Activated CD4-positive, alpha-beta T cell treated with anti-CD3 and anti-CD28 coated beads, Interleukin-2, amount 50 U/mL, for 4 hours (primary cell): Measurements from ENCODE around the gene RUFY4.

ENCODE experiments used
- DNase-seq, 2 experiments: peaks; one replicate each; pipeline ENCODE4 v3.0.0-alpha.2; 2020

Gene RUFY4

GRCh38 chr2:218068721-218069334 is at the start of gene RUFY4:
Gene RUFY4, plus strand, starts transcription at chr2:218069253. Its CDS starts 1,353 bp downstream, at chr2:218070606.
- DNase-seq: peak; percentile 47 to 49

- no peak for DNase-seq
These were observed 49.5 kb upstream of the RUFY4 start for GRCh38 chr2:218019411-218020060.

GRCh38 chr2:218020281-218020680 is 48.8 kb upstream of the RUFY4 start:
- DNase-seq: no peak

GRCh38 chr2:218020966-218021535 is 48.0 kb upstream of the RUFY4 start:
- DNase-seq: no peak

- no peak for DNase-seq
These were observed 47.4 kb upstream of the RUFY4 start for GRCh38 chr2:218021536-218022071.

GRCh38 chr2:218022131-218022850 is 46.8 kb upstream of the RUFY4 start:
- no peak for DNase-seq

GRCh38 chr2:218022851-218023530 is 46.1 kb upstream of the RUFY4 start:
- DNase-seq: no peak

GRCh38 chr2:218023636-218024035 is 45.4 kb upstream of the RUFY4 start:
- no peak for DNase-seq

GRCh38 chr2:218024336-218024735 is 44.7 kb upstream of the RUFY4 start:
- no peak for DNase-seq

- DNase-seq: no peak
These were observed 44.2 kb upstream of the RUFY4 start for GRCh38 chr2:218024871-218025270.

- no peak for DNase-seq
These were observed 42.8 kb upstream of the RUFY4 start for GRCh38 chr2:218026244-218026643.

GRCh38 chr2:218026676-218027425 is 42.2 kb upstream of the RUFY4 start:
- no peak for DNase-seq

GRCh38 chr2:218027426-218028188 is 41.4 kb upstream of the RUFY4 start:
- no peak for DNase-seq

GRCh38 chr2:218028189-218028495 is 40.9 kb upstream of the RUFY4 start:
- DNase-seq: no peak

GRCh38 chr2:218028562-218029348 is 40.3 kb upstream of the RUFY4 start:
- DNase-seq: no peak

GRCh38 chr2:218029366-218030360 is 39.4 kb upstream of the RUFY4 start:
- no peak for DNase-seq

GRCh38 chr2:218030409-218031195 is 38.5 kb upstream of the RUFY4 start:
- no peak for DNase-seq

- no peak for DNase-seq
These were observed 37.8 kb upstream of the RUFY4 start for GRCh38 chr2:218031261-218031660.
